ENCODE data around the gene ZSCAN25.
"Not testable (repeated sequence)": the region's sequence is repeated elsewhere in the genome, so short reads cannot be mapped to it uniquely, and the experiment has no call there.

Gene ZSCAN25

GRCh38 chr7:99618726-99619125 lies 2.0 kb downstream of the ZSCAN25 start:
- DNase-seq = no peak

- DNase-seq = no peak
These were observed 2.9 kb downstream of the ZSCAN25 start for GRCh38 chr7:99619571-99620130.

- no peak for DNase-seq
These were observed 4.5 kb downstream of the ZSCAN25 start for GRCh38 chr7:99621271-99621670.

DNA sequence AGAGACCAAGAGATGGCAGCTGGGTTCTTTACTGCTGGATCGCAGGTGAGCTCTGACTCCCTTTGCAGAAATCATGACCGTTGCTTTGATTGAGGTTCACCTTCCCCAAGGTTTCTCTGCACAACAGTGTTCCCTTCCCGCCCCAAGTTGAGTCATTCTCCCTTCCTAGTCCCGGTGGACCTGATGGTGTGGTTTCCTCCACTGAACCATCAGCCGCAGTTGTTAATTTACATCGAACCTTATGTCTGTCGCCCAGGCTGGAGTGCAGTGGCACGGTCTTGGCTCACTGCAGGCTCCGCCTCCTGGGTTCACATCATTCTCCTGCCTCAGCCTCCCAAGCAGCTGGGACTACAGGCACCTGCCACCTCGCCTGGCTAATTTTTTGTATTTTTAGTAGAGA lies 5.8 kb downstream of the ZSCAN25 start:
- no peak for DNase-seq

DNA sequence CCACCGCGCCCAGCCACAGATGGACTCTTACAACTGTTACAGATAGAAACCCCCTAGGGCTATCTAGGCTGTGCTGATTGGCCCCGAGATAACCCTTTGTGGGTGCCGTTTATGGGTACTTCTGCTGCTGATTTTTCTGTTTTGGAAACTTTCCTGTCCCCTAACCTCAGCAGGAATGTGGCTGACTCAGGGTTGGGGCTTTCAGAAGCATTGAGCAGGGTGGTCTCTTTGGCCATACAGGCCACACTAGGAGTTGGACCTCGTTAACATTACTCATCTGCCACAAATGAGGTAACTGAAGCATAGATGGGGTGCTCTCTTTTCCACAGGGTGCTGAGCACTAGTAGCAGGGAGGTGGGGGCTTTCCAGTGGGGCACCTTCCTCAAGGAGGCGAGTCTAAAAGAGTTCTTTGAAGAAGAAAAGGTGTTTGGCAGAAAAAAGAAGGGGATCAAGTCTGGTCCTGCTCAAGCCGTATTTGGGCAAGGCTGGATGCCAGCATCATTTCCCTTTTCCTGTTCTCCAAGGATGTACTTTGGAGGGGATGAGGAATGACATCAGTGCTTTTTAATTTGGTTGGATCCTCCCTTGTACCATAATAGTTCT lies 6.4 kb downstream of the ZSCAN25 start:
- no peak for DNase-seq

- no peak for DNase-seq
These were observed 7.1 kb downstream of the ZSCAN25 start for GRCh38 chr7:99623702-99624447.

- no peak for DNase-seq
These were observed 7.7 kb downstream of the ZSCAN25 start for GRCh38 chr7:99624484-99624883.

GRCh38 chr7:99625321-99625720 lies 8.6 kb downstream of the ZSCAN25 start:
- DNase-seq = no peak

- no peak for DNase-seq
These were observed 9.2 kb downstream of the ZSCAN25 start for GRCh38 chr7:99625961-99626360.

- no peak for DNase-seq
These were observed 9.9 kb downstream of the ZSCAN25 start for GRCh38 chr7:99626661-99627060.

- DNase-seq = no peak
These were observed 10.8 kb downstream of the ZSCAN25 start for GRCh38 chr7:99627513-99627912.

GRCh38 chr7:99628471-99629465 lies 12.0 kb downstream of the ZSCAN25 start:
- DNase-seq = no peak

GRCh38 chr7:99629643-99630042 lies 12.9 kb downstream of the ZSCAN25 start:
- no peak for DNase-seq

- no peak for DNase-seq
These were observed 14.8 kb downstream of the ZSCAN25 start for GRCh38 chr7:99631295-99632109.

DNA sequence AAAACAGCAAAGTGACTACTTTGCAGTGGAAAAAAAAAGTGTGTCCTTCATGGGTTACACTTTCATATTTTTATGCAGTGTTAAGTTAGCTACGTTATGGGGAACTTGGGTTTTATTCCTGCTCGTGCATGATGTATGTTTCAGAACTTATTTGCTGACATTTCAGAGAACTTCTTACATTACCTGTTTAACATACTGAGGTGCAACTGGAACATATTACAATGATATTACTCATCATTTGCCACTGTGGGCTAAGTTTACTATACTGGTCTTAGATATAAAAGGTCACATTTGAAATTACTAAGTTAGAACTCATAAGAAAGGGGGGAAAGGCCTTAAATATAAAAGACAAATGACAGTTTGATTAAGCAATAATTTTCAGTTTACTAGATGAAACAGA lies 20.7 kb downstream of the ZSCAN25 start:
- not testable (repeated sequence) for DNase-seq

DNA sequence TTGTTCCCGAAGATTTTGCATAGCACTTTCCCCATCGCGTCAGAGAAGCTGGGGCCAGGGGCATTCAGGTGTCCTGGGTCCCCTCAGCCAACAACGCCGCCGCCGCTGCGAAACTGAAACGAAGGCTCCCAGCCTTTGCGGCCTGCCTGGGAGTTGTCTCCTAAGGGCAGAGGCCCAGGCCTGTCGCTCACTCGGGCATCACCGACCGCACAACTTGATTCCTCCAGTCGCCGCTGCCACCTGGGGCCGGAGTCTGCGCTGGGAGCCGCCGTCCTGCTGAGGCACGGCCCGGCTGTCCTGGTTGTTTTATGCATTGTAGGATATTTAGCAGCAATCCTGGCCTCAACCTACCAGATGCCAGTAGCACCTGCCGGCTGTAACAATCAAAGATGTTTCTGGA lies 22.0 kb downstream of the ZSCAN25 start:
- DNase-seq = no peak

DNA sequence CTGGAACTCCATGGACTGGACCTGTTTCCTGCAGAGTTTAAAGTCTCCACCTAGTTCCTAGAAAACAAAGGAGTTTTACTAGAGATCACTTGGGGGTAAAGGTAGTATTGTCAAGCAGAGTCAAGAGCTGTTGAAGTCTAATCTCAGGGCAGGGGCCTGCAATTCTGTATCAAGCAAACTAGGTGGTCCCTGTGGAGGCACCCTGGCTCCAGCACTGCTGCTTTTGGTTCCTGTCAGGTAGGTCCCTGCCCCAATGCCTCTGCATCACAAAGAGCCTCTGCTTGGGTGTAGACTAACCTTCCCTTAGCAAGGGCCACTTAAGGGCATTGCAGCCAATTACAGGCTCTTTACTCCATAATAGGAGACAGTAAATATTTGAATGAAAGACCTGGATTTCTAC lies 22.5 kb downstream of the ZSCAN25 start:
- DNase-seq = no peak

DNA sequence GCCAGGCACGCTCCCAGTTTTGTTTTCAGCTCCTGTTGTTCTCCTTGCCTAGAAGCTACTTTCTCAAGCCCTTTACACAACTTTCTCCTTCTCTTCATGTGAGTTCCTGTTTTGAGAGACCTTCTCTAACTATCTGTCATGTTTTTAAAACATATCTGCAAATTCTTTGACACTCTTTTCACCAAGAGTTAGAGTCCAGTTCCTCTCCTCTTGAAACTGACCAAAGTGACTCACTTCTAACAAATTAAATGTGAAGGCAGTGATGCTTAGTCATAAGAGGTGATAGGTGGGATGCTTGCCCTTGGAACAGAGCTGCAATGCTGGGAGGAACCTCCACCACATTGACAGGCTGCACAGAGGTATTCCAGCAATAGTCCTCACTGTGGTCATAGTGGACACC lies 25.3 kb downstream of the ZSCAN25 start:
- DNase-seq = no peak

GRCh38 chr7:99643464-99643863 lies 26.7 kb downstream of the ZSCAN25 start:
- DNase-seq = no peak

GRCh38 chr7:99644431-99644830 lies 27.7 kb downstream of the ZSCAN25 start:
- DNase-seq = no peak

DNA sequence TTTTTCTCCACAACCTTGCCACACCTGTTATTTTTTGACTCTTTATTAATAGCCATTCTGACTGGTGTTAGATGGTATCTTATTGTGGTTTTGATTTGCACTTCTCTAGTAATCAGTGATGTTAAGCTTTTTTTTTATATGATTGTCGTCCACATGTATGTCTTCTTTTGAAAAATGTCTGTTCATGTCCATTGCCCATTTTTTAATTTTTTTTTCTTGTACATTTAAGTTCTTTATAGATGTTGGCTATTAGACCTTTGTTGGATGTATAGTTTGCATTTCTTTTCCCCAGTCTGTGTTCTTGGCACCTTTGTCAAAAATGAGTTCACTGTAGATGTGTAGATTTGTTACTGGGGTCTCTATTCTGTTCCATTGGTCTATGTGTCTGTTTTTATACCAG lies 28.8 kb downstream of the ZSCAN25 start:
- DNase-seq = no peak

- DNase-seq = no peak
These were observed 32.1 kb downstream of the ZSCAN25 start for GRCh38 chr7:99648843-99649242.
